HepG2 (cell line): Measurements from ENCODE around the gene HPCAL1. TPM values are rescaled to one million over a fixed set of nuclear protein-coding genes. Genes with fewer than 3 reads are reported as not detected.

Source experiments
- CERS6 ChIP-seq: sonication (generic); formaldehyde crosslinking; IDR thresholded peaks from 2 replicates; pipeline ENCODE4 v1.5.0; 2020; ENCODE audit warnings: missing genetic modification reagents
- ELK4 ChIP-seq: sonication (generic); formaldehyde crosslinking; IDR thresholded peaks from 2 replicates; pipeline ENCODE4 v1.9.0; 2021; ENCODE audit warnings: missing genetic modification reagents, borderline replicate concordance
- GTF2F1 ChIP-seq: fragments of 150-350 bp; IDR thresholded peaks from 2 replicates; pipeline ENCODE4 v1.6.1; 2014; ENCODE audit warnings: low read length
- PHF8 ChIP-seq: sonication (generic); formaldehyde crosslinking; IDR thresholded peaks from 2 replicates; pipeline ENCODE4 v1.5.0; 2020; ENCODE audit warnings: missing genetic modification reagents
- RBM39 ChIP-seq: fragments of 200-400 bp; formaldehyde crosslinking; IDR thresholded peaks from one replicate; pipeline ENCODE4 v1.6.1; 2018; ENCODE audit warnings: antibody characterized with exemption, mild to moderate bottlenecking, low read depth, low read length; ENCODE audit not compliant: poor library complexity, severe bottlenecking
- SNAPC4 ChIP-seq: sonication (generic); formaldehyde crosslinking; IDR thresholded peaks from 2 replicates; pipeline ENCODE4 v1.4.0; 2020; ENCODE audit warnings: mild to moderate bottlenecking, missing genetic modification reagents
- SUZ12 ChIP-seq: fragments of 150-350 bp; IDR thresholded peaks from 2 replicates; pipeline ENCODE4 v1.6.1; 2014; ENCODE audit warnings: low read depth, low read length
- XRCC5 ChIP-seq: fragments of 200-400 bp; formaldehyde crosslinking; optimal IDR thresholded peaks from 2 replicates; pipeline ENCODE3; 2017; ENCODE audit warnings: mild to moderate bottlenecking, low read length
- ZBTB10 ChIP-seq: sonication (generic); formaldehyde crosslinking; IDR thresholded peaks from 2 replicates; pipeline ENCODE4 v1.4.0; 2020; ENCODE audit warnings: missing genetic modification reagents, borderline replicate concordance
- ZBTB3 ChIP-seq: sonication (generic); formaldehyde crosslinking; IDR thresholded peaks from 2 replicates; pipeline ENCODE4 v1.4.0; 2020; ENCODE audit warnings: low read depth, mild to moderate bottlenecking, moderate library complexity, missing genetic modification reagents, borderline replicate concordance
- ZFP36L1 ChIP-seq: sonication (generic); formaldehyde crosslinking; IDR thresholded peaks from 2 replicates; pipeline ENCODE4 v1.8.0; 2022; ENCODE audit warnings: mild to moderate bottlenecking, missing genetic modification reagents, moderate library complexity
- ZNF124 ChIP-seq: sonication (generic); formaldehyde crosslinking; IDR thresholded peaks from 2 replicates; pipeline ENCODE4 v1.4.0; 2020; ENCODE audit warnings: missing genetic modification reagents
- ZNF138 ChIP-seq: sonication (generic); formaldehyde crosslinking; IDR thresholded peaks from 2 replicates; pipeline ENCODE4 v1.5.0; 2020; ENCODE audit warnings: mild to moderate bottlenecking, low read depth, missing genetic modification reagents
- ZNF329 ChIP-seq: sonication (generic); formaldehyde crosslinking; IDR thresholded peaks from 2 replicates; pipeline ENCODE4 v1.9.0; 2021; ENCODE audit warnings: low read depth, mild to moderate bottlenecking, missing genetic modification reagents
- ZNF530 ChIP-seq: sonication (generic); formaldehyde crosslinking; IDR thresholded peaks from 2 replicates; pipeline ENCODE4 v1.5.0; 2020; ENCODE audit warnings: low read depth, mild to moderate bottlenecking, missing genetic modification reagents
- ZNF557 ChIP-seq: sonication (generic); formaldehyde crosslinking; IDR thresholded peaks from 2 replicates; pipeline ENCODE4 v1.4.0; 2020; ENCODE audit warnings: missing genetic modification reagents
- ZNF563 ChIP-seq: sonication (generic); formaldehyde crosslinking; IDR thresholded peaks from 2 replicates; pipeline ENCODE4 v1.8.0; 2022; ENCODE audit warnings: mild to moderate bottlenecking, moderate library complexity, missing genetic modification reagents
- ZNF660 ChIP-seq: sonication (generic); formaldehyde crosslinking; IDR thresholded peaks from 2 replicates; pipeline ENCODE4 v1.5.1; 2020; ENCODE audit warnings: mild to moderate bottlenecking, low read depth, missing genetic modification reagents, borderline replicate concordance
- ZNF678 ChIP-seq: sonication (generic); formaldehyde crosslinking; IDR thresholded peaks from 2 replicates; pipeline ENCODE4 v1.4.0; 2020; ENCODE audit warnings: mild to moderate bottlenecking, missing genetic modification reagents
- polyA plus RNA-seq, 8 experiments: library from polyadenylated mRNA; depleted of rRNA in 3 of 8; stranded (reverse) in 7 of 8; unstranded in 1 of 8; fragments of >200 nt; fragmentation: Illumina TruSeq in 4 of 8; extraction: Trizol in 4 of 8; gene quantifications; 2 replicates each; pipeline versions ENCODE4 v1.2.1 to v1.2.3, GENCODE V29; 2011 to 2016; ENCODE audit warnings: low read depth in 4 of 8, missing spikeins in 1 of 8, mixed read lengths in 1 of 8; ENCODE audit not compliant: insufficient read depth in 1 of 8
- total RNA-seq, 5 experiments: library from RNA; depleted of rRNA; stranded (reverse); fragments of >200 nt; fragmentation: Illumina TruSeq; extraction: Trizol; gene quantifications; 2 replicates each; pipeline ENCODE4 v1.2.3, GENCODE V29; 2016; ENCODE audit warnings: low read depth in 1 of 5

HPCAL1 gene
- total and polyA plus RNA-seq, 2 of the 13 experiments (the other 11 are each of a cell fraction or from before 2014, with no cell fraction given) = 29.5 to 29.9 TPM

GRCh38 chr2:10448576-10449485, 146.1 kb downstream of the HPCAL1 start (continued):
- TF ChIP-seq SNAPC4 (CRISPR knock-in tag) = peak; percentile 96
- 0 out of 2 replicates have a peak, but pooled peaks have one; percentile 68 for TF ChIP-seq ZBTB3
- peak; percentile 90; the same call in 1 of the 2 replicates for TF ChIP-seq ELK4 (CRISPR knock-in tag)
- peak; percentile 93 for TF ChIP-seq ZBTB10 (CRISPR knock-in tag)
- peak; percentile 97 for TF ChIP-seq ZNF660 (CRISPR knock-in tag)
- TF ChIP-seq ZNF138 (CRISPR knock-in tag) = peak; percentile 99
- TF ChIP-seq ZFP36L1 (CRISPR knock-in tag) = peak; percentile 99
- TF ChIP-seq PHF8 (CRISPR knock-in tag) = peak; percentile 86
- TF ChIP-seq SUZ12 = no peak
- peak; percentile 45 for TF ChIP-seq XRCC5
- TF ChIP-seq ZNF329 = peak; percentile 92
- TF ChIP-seq ZNF124 (CRISPR knock-in tag) = peak; percentile 99
- peak; percentile 99; the same call in 1 of the 2 replicates for TF ChIP-seq ZNF563
- TF ChIP-seq RBM39 = peak; percentile 93
- peak; percentile 98 for TF ChIP-seq CERS6
- peak; percentile 94 for TF ChIP-seq ZNF530
- peak; percentile 98 for TF ChIP-seq ZNF557 (CRISPR knock-in tag)
- TF ChIP-seq GTF2F1 = no peak
- peak; percentile 99 for TF ChIP-seq ZNF678 (CRISPR knock-in tag)
